GM19438 (cell line): ENCODE measurements around the gene SERPINA3.

Source experiments
- ATAC-seq: cut with Tn5 transposase; IDR thresholded peaks from one replicate; pipeline ENCODE4 v1.9.1; 2021; ENCODE audit warnings: low read depth; ENCODE audit not compliant: unreplicated experiment

The SERPINA3 gene

GRCh38 chr14:94612580-94613554, 676 bp downstream of the SERPINA3 start:
- ATAC-seq = no peak

GRCh38 chr14:94613720-94614644, 1.8 kb downstream of the SERPINA3 start:
- no peak for ATAC-seq

DNA sequence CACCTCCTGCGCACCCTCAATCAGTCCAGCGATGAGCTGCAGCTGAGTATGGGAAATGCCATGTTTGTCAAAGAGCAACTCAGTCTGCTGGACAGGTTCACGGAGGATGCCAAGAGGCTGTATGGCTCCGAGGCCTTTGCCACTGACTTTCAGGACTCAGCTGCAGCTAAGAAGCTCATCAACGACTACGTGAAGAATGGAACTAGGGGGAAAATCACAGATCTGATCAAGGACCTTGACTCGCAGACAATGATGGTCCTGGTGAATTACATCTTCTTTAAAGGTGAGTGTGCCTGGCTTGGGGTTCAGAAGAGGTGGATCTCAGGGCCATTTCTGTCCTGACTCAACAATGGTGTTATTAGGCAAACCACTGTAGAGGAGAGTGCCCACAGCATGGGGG, 2.6 kb downstream of the SERPINA3 start:
- ATAC-seq = no peak

- ATAC-seq = no peak
These were observed 3.1 kb downstream of the SERPINA3 start for GRCh38 chr14:94615254-94615653.

DNA sequence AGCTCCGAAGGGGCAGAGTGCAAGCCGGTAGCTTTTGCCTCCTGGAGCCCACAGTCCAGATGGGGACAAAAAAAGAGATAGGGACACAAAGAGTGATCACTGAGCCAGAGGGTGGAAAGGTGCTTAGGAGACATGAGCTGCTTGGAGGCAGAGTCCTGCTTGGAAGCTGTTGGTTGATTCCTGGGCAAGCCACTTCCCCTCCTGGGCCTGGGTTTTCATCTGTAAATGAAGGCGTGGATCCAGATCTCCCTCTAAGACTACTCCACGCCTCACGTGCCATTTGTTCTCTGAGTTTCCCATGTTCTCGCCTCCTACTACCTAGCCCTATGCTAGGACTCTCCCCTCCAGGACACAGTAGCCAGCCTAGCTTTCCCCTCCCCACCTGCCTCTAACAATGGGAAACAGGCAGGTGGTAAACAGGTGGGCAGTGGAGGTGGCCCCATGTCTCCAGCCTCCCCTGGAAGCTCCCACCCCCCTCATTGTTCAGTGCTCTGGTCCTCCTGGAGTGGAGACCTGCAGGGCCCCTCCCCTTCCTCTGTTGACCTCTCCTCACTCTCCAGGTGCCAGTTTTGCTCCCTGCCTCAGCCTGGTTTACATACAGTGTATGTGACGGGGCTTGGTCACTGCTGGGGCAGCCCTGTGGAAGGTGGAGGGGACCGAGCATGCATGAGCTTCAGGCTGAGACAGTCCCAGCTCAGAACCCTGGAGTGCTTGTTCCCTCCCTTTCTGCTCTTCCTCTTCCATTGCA, 3.8 kb downstream of the SERPINA3 start:
- ATAC-seq = no peak

DNA sequence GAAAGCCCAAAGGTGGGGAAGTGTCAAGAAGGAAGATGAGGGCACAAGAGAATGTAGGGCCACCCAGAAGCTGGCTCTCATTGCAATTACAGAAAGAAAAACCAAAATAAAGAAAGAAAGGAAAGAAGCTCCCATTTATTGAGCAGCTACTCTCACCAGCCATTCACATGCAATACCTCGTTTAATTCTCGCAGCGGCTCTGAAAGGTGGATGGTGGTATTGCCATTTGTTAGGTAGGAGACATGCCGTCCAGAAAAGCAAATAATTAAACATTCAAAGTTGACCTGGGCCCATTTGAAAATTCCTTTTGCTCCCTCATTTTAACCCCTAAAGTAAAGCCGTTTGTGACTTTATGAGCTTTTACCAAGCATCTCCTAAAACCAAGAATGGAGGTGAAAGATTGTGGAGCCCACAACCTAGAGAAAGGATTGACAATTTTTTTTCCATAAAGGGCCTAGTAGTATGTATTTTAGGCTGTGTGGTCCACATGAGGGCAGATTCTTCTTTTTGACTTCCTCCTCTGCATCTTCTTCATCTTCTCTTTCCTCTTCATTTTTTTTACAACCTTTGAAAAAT, 5.3 kb downstream of the SERPINA3 start:
- ATAC-seq = no peak

DNA sequence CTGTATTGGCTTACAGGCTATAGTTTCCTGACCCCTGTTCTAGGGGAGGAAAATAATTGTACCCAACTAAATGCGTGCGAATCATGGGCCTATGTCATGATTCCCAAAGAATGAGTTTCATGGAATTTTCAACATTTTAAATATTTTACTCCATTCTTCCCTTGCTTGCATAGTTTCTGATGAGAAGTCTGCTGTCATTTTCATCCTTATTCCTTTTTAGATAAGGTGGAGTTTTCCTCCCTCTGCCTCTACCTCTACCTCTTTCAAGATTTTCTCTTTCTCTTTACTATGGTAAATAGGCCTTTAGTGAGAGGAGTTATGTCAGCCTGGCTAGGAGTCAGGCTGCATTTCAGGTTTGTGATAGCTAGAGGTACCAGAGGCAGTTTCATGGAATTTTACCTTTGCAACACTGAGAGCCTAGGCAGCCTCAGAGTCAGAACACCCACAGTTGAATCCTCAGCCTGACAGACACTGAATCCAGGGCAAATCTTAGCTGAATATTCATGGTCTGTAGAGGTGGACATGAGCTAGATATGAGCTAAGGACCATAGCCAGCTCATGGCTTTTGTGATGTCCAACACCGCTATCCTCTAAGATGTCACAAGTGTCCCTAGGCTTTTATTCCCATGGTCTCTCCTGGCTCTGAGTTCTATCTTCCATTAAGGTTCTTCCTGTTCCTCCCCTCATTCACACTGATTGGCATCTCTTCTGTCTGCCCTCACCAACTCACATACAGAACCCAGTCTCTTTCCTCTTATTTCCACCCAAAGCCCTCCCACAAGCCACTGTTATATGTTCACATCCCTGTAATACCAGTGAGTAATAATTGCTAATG, 6.0 kb downstream of the SERPINA3 start:
- no peak for ATAC-seq

DNA sequence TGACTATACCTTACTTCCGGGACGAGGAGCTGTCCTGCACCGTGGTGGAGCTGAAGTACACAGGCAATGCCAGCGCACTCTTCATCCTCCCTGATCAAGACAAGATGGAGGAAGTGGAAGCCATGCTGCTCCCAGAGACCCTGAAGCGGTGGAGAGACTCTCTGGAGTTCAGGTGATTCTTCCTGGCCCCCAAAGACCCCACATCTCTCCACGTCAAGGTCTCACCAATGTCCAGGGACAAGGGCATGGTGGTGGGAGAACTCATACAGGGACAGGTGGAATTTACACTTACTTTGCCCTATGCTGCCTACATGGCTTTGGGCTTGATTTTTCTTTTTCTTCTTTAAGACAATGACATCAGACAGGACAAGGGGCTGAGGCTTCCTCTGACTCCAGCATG, 7.1 kb downstream of the SERPINA3 start:
- no peak for ATAC-seq

DNA sequence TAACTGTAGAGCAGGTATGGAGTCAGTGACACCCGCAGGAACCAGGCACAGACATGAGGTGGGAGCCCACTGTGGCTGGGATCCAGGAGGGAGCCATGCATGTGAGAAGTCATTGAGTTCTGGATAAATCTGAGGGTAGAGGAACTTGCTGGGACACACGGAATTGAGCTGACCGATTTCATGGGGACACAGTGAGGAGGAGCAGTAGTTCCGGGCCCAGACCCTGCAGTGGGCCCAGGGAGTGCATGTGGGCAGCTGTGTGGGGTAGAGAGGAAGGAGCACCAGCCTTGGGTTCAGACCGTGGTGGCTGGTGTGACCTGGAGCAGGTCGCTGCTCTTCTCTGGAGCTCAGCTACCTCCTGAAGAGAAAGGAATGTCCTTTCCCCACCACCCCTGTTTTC, 8.4 kb downstream of the SERPINA3 start:
- ATAC-seq = no peak

DNA sequence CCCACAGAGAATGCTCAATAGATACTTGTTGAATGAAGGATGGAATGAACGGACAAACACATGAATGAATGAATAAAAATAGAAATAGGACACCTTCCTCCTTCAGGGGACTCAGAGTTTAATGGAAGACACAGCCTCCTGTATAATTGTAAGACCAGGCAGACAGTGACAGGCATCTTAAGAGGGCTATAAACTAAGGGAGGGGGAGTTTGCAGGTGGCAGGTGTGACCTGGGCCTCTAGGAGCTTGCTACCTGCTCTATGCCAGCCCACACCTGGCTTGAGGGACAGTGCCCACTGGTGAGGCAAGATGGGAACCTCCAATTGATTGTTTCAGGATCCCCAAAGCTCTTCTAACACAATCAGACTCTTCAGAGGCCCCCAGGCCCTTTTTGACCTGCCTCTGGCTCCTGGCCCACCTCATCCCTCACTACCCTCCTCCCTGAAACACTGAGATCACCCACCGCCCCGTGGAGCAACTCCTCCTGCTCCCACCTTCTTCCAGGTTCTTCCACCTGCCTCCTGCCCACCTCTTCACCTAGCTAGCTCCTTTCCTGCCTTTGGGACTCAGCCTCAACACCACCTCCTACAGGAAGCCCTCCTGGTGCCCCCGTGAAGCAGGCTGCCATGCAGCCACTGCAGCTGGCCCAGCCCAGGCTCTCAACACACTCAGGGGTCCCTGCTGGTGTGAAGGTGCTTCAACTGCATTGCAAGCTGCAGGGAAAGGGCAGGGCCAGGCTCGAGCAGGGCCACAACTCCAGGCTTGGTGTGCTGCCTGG, 9.4 kb downstream of the SERPINA3 start:
- ATAC-seq = no peak

DNA sequence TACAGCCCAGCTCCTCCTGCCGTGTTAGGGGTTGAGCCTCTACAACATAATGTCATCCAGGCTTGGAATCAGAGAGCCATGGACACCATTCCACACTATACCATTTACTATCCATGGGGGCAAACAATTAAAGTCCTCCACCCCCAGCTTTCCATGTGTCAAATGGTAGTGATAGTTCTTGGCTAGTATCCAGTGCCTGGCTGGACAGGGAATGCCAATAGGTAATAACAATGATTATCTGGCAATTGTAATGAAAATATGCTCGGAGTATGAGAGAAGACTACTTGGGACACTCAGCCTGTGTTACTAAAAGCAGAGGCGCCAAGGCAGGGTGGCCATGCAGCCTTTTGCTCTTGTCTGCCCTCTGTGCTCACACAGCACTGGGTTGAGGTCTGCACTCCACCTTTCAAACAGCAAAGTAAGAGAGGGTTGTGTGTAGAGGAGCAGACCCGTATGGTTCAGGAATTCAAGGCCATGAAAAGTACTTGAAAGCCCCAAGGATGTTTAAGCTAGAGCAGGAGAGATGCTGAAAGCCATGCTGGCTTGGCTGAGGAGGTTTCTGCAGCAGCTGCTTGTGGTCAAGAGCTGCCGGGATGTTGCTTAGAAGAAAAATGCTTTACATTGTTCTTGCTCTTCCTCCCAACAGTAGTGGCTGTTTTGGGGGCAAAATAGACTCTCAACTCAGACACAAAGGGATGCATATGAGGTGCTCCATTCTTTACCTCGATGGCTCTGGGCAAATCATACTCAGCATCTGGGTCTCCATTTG, 10.6 kb downstream of the SERPINA3 start:
- ATAC-seq = no peak

DNA sequence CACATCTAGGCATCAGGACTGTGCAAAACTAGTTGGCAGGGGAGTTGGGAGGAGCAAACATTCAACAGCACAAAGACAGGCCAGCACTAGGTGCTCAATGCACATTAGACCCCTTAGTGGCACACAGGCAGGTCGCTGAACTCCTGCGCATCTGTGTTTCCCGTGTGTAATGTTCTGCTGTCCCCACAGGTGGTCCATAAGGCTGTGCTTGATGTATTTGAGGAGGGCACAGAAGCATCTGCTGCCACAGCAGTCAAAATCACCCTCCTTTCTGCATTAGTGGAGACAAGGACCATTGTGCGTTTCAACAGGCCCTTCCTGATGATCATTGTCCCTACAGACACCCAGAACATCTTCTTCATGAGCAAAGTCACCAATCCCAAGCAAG, 11.2 kb downstream of the SERPINA3 start:
- no peak for ATAC-seq

GRCh38 chr14:94623856-94624499, 11.8 kb downstream of the SERPINA3 start:
- no peak for ATAC-seq

- no peak for ATAC-seq
These were observed 12.6 kb downstream of the SERPINA3 start for GRCh38 chr14:94624537-94625352.

DNA sequence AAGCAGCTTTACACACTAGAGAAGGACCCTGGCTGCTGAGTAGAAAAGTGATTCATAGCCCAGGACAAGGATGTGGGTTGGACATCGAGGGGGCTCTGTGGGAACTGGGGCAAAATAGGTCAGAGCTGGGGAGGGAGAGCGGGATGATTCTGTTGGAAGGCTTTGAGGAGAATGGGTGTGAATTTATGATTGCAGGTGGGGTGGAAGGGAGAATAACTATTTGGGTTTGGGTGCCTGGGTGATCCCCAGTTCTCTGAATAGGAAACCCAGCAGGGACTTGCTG, 13.1 kb downstream of the SERPINA3 start:
- no peak for ATAC-seq

DNA sequence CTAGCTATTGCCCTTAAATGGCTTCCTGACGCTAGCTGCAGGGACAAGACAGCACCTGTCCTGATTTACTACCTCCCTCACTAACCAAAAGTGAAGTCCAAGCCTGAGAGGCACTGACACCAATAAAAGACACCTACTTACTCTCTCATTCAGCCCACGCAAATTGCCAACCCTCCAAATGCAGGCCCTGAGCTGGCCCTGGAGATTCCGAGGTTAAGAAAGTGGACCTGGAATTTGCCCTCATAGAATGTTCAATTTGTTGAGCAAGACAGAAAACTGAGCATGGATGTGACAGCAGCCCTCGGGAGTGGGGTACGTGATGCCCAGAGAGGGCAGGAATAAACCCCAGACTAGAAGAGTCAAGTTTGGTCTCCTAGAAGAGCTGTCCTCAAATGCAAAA, 16.4 kb downstream of the SERPINA3 start:
- no peak for ATAC-seq

GRCh38 chr14:94630396-94630795, 18.2 kb downstream of the SERPINA3 start:
- no peak for ATAC-seq
